ENCODE results near the gene TGOLN2. TPM values are rescaled to one million over a fixed set of nuclear protein-coding genes. Genes with fewer than 3 reads are reported as not detected.
A peak's percentile ranks its signal among the peaks of the same experiment; 100 is the strongest.

Gene TGOLN2
- total RNA-seq, 4 donors from 2014 or later: 62.0 to 106 (median 89.4) TPM

GRCh38 chr2:85355521-85355920, 27.7 kb upstream of the TGOLN2 start:
- H3K36me3 ChIP-seq: no peaks in the 10 kb centered on the region
- DNase-seq: no peak
- H3K27ac ChIP-seq: peak overlapping the region in 1 of 2 donors; percentile 93
- TF ChIP-seq CTCF (IDR thresholded peaks at IDR 0.05): no peak
- peak overlapping the region; percentile 74 to 89 for H3K4me3 ChIP-seq
- intact Hi-C loops (cut with DNase I; ENCODE audit: low total_unique reads): no loop called here
- H3K4me1 ChIP-seq: peaks cover 0 to 4% of the 10 kb centered on the region in 2 donors
- no peaks in the 10 kb centered on the region for H3K27me3 ChIP-seq
- H3K9me3 ChIP-seq: no peaks in the 10 kb centered on the region

GRCh38 chr2:85355073-85355410, 27.3 kb upstream of the TGOLN2 start:
- intact Hi-C loops (cut with DNase I; ENCODE audit: low total_unique reads): no loop called here
- no peaks in the 10 kb centered on the region for H3K27me3 ChIP-seq
- TF ChIP-seq POLR2A (IDR thresholded peaks at IDR 0.05) (no peak), CTCF (IDR thresholded peaks at IDR 0.05) (no peak)
- H3K36me3 ChIP-seq: no peaks in the 10 kb centered on the region
- H3K27ac ChIP-seq: peak overlapping the region; percentile 84 to 93
- peaks cover 0 to 4% of the 10 kb centered on the region in 2 donors for H3K4me1 ChIP-seq
- H3K4me3 ChIP-seq: peak overlapping the region; percentile 74 to 89
- peak in 1 of 2 donors; percentile 19 for DNase-seq
- no peaks in the 10 kb centered on the region for H3K9me3 ChIP-seq

GRCh38 chr2:85354286-85355072, 26.7 kb upstream of the TGOLN2 start, which contains the start of the genes ELMOD3 and RETSAT:
Gene ELMOD3 (plus strand): TSS chr2:85354769. CDS start chr2:85357199, 2,430 bp downstream.
Gene RETSAT (minus strand): TSS chr2:85354528. CDS start chr2:85354507, 21 bp downstream.
- Histone ChIP-seq H3K36me3 (no peaks in the 10 kb centered on the region), H3K4me1 (peaks cover 0 to 4% of the 10 kb centered on the region in 2 donors), H3K27ac (peak within 1 kb of the TSS; percentile 84 to 93), H3K9me3 (no peaks in the 10 kb centered on the region), H3K27me3 (no peaks in the 10 kb centered on the region), H3K4me3 (peak within 1 kb of the TSS; percentile 74 to 89)
- intact Hi-C loops (cut with DNase I; ENCODE audit: low total_unique reads): no loop called here
- TF ChIP-seq CTCF (IDR thresholded peaks at IDR 0.05): peak in 3 of 4 experiments; percentile 9 to 18 (median 14)
- TF ChIP-seq POLR2A (IDR thresholded peaks at IDR 0.05): peak; percentile 84 to 92
- DNase-seq: peak; percentile 96 to 99

GRCh38 chr2:85353876-85354285, 26.1 kb upstream of the TGOLN2 start:
- H3K9me3 ChIP-seq: no peaks in the 10 kb centered on the region
- H3K36me3 ChIP-seq: no peaks in the 10 kb centered on the region
- TF ChIP-seq CTCF (IDR thresholded peaks at IDR 0.05) (no peak), POLR2A (IDR thresholded peaks at IDR 0.05) (no peak)
- intact Hi-C loops (cut with DNase I; ENCODE audit: low total_unique reads): no loop called here
- H3K27me3 ChIP-seq: no peaks in the 10 kb centered on the region
- H3K4me1 ChIP-seq: peaks cover 0 to 4% of the 10 kb centered on the region in 2 donors
- peak overlapping the region; percentile 84 to 93 for H3K27ac ChIP-seq
- DNase-seq: peak; percentile 41 to 46
- peak overlapping the region; percentile 74 to 89 for H3K4me3 ChIP-seq

GRCh38 chr2:85347599-85347998, 19.8 kb upstream of the TGOLN2 start:
- intact Hi-C loops (cut with DNase I; ENCODE audit: low total_unique reads): no loop called here
- H3K9me3 ChIP-seq: no peaks in the 10 kb centered on the region
- H3K4me1 ChIP-seq: no peaks in the 10 kb centered on the region
- no peaks in the 10 kb centered on the region for H3K36me3 ChIP-seq
- H3K27ac ChIP-seq: no peak overlapping the region
- no peaks in the 10 kb centered on the region for H3K27me3 ChIP-seq
- no peak overlapping the region for H3K4me3 ChIP-seq
- TF ChIP-seq CTCF (IDR thresholded peaks at IDR 0.05): no peak
- TF ChIP-seq POLR2A (IDR thresholded peaks at IDR 0.05): no peak
- no peak for DNase-seq

Measured in uterus (tissue), 4 donors.